Panc1 (cell line): ENCODE results near the gene SNED1.

Source experiments
- POLR2AphosphoS5 ChIP-seq: IDR thresholded peaks from 2 replicates; pipeline ENCODE4 v1.6.1; 2012; ENCODE audit warnings: mild to moderate bottlenecking, low read depth, low read length, moderate library complexity
- TF ChIP-seq, protein P1 (sequence below): fragments of 450-650 bp; IDR thresholded peaks from 2 replicates; pipeline ENCODE4 v1.5.1; 2017; ENCODE audit warnings: mild to moderate bottlenecking

DNA sequence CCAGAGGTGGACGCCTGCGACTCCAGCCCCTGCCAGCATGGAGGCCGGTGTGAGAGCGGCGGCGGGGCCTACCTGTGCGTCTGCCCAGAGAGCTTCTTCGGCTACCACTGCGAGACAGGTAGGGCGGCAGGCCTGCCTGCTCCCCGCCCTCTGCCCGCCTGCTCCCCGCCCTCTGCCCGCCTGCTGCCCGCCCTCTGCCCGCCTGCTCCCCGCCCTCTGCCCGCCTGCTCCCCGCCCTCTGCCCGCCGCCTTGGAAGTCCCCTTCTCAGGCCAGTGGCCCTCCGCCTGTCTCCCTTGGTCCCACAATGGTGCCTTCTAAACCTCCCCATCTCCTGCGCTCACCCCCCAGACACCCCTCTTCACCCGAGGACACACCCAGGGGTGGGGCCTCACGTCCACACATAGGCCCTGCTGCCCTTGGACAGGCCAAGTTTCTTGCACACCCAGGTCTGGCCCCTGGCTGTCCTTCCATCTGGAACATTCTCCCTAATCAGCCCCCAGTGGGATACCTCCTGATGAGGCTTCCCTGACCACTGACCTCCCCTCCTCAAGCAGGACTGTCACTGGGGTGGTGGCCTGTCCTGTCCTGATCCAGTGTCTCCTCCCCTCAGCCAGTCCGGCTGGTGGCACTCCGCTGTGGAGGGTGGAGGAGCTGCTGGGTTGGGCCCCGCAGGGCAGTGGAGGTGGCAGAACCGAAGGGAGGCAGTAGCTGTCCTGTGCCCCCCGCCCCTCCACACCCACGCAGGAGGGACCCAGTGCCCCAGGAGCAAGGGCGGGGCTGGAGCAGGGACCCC is 65.8 kb downstream of the SNED1 start:
- TF ChIP-seq, protein P1, sequence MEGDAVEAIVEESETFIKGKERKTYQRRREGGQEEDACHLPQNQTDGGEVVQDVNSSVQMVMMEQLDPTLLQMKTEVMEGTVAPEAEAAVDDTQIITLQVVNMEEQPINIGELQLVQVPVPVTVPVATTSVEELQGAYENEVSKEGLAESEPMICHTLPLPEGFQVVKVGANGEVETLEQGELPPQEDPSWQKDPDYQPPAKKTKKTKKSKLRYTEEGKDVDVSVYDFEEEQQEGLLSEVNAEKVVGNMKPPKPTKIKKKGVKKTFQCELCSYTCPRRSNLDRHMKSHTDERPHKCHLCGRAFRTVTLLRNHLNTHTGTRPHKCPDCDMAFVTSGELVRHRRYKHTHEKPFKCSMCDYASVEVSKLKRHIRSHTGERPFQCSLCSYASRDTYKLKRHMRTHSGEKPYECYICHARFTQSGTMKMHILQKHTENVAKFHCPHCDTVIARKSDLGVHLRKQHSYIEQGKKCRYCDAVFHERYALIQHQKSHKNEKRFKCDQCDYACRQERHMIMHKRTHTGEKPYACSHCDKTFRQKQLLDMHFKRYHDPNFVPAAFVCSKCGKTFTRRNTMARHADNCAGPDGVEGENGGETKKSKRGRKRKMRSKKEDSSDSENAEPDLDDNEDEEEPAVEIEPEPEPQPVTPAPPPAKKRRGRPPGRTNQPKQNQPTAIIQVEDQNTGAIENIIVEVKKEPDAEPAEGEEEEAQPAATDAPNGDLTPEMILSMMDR: no peak
- TF ChIP-seq POLR2AphosphoS5: no peak
